Smooth muscle cell (in vitro differentiated cells): ENCODE measurements around the gene SPRR2A. TPM values are rescaled to one million over a fixed set of nuclear protein-coding genes. Genes with fewer than 3 reads are reported as not detected.

Experiments
- DNase-seq: peaks from one replicate; lab custom pipeline; 2025; ENCODE audit not compliant: unreplicated experiment; lab: John Stamatoyannopoulos, UW
- H2AFZ ChIP-seq: fragments of 200-600 bp; sonication (generic); 2 replicates; pipeline ENCODE4 v1.6.0; 2016; ENCODE audit warnings: antibody characterized with exemption, low read depth, mild to moderate bottlenecking
- H3F3A ChIP-seq: fragments of 200-600 bp; sonication (generic); 2 replicates; pipeline ENCODE4 v1.6.0; 2017; ENCODE audit warnings: antibody characterized with exemption, low read depth
- H3K27ac ChIP-seq: fragments of 200-600 bp; sonication (generic); 2 replicates; pipeline ENCODE4 v1.5.1; 2016; ENCODE audit warnings: low read depth, mild to moderate bottlenecking
- H3K27me3 ChIP-seq: fragments of 200-600 bp; sonication (generic); 2 replicates; pipeline ENCODE4 v1.6.1; 2016; ENCODE audit warnings: low read depth, mild to moderate bottlenecking
- H3K36me3 ChIP-seq: fragments of 200-600 bp; sonication (generic); 2 replicates; pipeline ENCODE4 v1.5.1; 2016; ENCODE audit warnings: low read depth
- H3K4me1 ChIP-seq: fragments of 200-600 bp; sonication (generic); 2 replicates; pipeline ENCODE4 v1.5.1; 2016; ENCODE audit warnings: low read depth
- H3K4me2 ChIP-seq: fragments of 200-600 bp; sonication (generic); 2 replicates; pipeline ENCODE4 v1.6.0; 2016; ENCODE audit warnings: mild to moderate bottlenecking
- H3K4me3 ChIP-seq: fragments of 200-600 bp; sonication (generic); 2 replicates; pipeline ENCODE4 v1.5.1; 2016; ENCODE audit warnings: mild to moderate bottlenecking
- H3K79me2 ChIP-seq: fragments of 200-600 bp; sonication (generic); 2 replicates; pipeline ENCODE4 v1.6.0; 2016; ENCODE audit warnings: low read depth, mild to moderate bottlenecking
- H3K9ac ChIP-seq: fragments of 200-600 bp; sonication (generic); 2 replicates; pipeline ENCODE4 v1.6.0; 2016; ENCODE audit warnings: low read depth
- H3K9me3 ChIP-seq: fragments of 200-600 bp; sonication (generic); replicated peaks from 2 replicates; pipeline ENCODE4 v1.5.1; 2016; ENCODE audit warnings: low read depth
- H4K20me1 ChIP-seq: fragments of 200-600 bp; sonication (generic); 2 replicates; pipeline ENCODE4 v1.6.0; 2016; ENCODE audit warnings: low read depth
- CTCF ChIP-seq: fragments of 200-600 bp; sonication (generic); IDR thresholded peaks from 2 replicates; pipeline ENCODE4 v1.5.1; 2017; ENCODE audit warnings: borderline replicate concordance, mild to moderate bottlenecking, antibody characterized with exemption; ENCODE audit not compliant: insufficient read depth, poor library complexity, severe bottlenecking
- WGBS: methylation state at CpG from one replicate; pipeline ENCODE4 v1.1.7; 2016; ENCODE audit warnings: low lambda C conversion rate; 5-methylcytosine and 5-hydroxymethylcytosine counted together
- polyA plus RNA-seq: library from polyadenylated mRNA; unstranded; fragments of >200 nt; fragmentation: Nextera tagmentation; extraction: Ambion mirVana; gene quantifications from 2 replicates; pipeline ENCODE4 v1.2.1, GENCODE V29; 2016
- total RNA-seq: library from RNA; depleted of rRNA; stranded (reverse); fragments of >200 nt; gene quantifications from 2 replicates; pipeline ENCODE4 v1.2.3, GENCODE V29; 2014

The SPRR2A gene
- total RNA-seq, result not detected in 2 replicates
- 0.45 and 1.5 TPM in 2 replicates for polyA plus RNA-seq

GRCh38 chr1:153057375-153057774, at the start of gene SPRR2A:
Gene SPRR2A, minus strand, starts transcription at chr1:153057512. Its CDS starts 777 bp downstream, at chr1:153056735.
- Histone ChIP-seq H3K9ac (no peak within 1 kb of the TSS), H3K4me1 (no peaks in the 10 kb centered on the region), H3K36me3 (no peaks in the 10 kb centered on the region), H2AFZ (no peak within 1 kb of the TSS), H3K9me3 (peaks cover 3% of the 10 kb centered on the region), H4K20me1 (no peaks in the 10 kb centered on the region), H3K27ac (no peak within 1 kb of the TSS), H3K4me3 (no peak within 1 kb of the TSS), H3K27me3 (no peaks in the 10 kb centered on the region), H3K79me2 (no peaks in the 10 kb centered on the region), H3K4me2 (no peak within 1 kb of the TSS), H3F3A (no peaks in the 10 kb centered on the region)
- no peak for TF ChIP-seq CTCF
- DNase-seq, result no peak
- WGBS, result 57% methylated on average over 2 of the region's 2 CpGs

GRCh38 chr1:153100245-153100644, 42.9 kb upstream of the SPRR2A start:
- H3F3A ChIP-seq, result no peaks in the 10 kb centered on the region
- no peaks in the 10 kb centered on the region for H4K20me1 ChIP-seq
- H2AFZ ChIP-seq, result no peak overlapping the region
- TF ChIP-seq CTCF, result no peak
- H3K9ac ChIP-seq, result no peak overlapping the region
- H3K79me2 ChIP-seq, result no peaks in the 10 kb centered on the region
- H3K9me3 ChIP-seq, result no peaks in the 10 kb centered on the region
- H3K27ac ChIP-seq, result peak overlapping the region; percentile 12
- H3K4me2 ChIP-seq, result no peak overlapping the region
- DNase-seq, result no peak
- no peaks in the 10 kb centered on the region for H3K36me3 ChIP-seq
- 73% methylated on average over 5 of the region's 5 CpGs for WGBS
- H3K4me1 ChIP-seq, result no peaks in the 10 kb centered on the region
- H3K4me3 ChIP-seq, result no peak overlapping the region
- H3K27me3 ChIP-seq, result no peaks in the 10 kb centered on the region

GRCh38 chr1:153099461-153100045, 42.2 kb upstream of the SPRR2A start:
- no peaks in the 10 kb centered on the region for H3K4me1 ChIP-seq
- H3K4me2 ChIP-seq, result no peak overlapping the region
- H3K4me3 ChIP-seq, result no peak overlapping the region
- 80% methylated on average over 9 of the region's 9 CpGs for WGBS
- no peaks in the 10 kb centered on the region for H3K27me3 ChIP-seq
- no peak overlapping the region for H3K9ac ChIP-seq
- H3F3A ChIP-seq, result no peaks in the 10 kb centered on the region
- no peak for DNase-seq
- H3K27ac ChIP-seq, result peak overlapping the region; percentile 12
- H3K36me3 ChIP-seq, result no peaks in the 10 kb centered on the region
- H2AFZ ChIP-seq, result no peak overlapping the region
- no peaks in the 10 kb centered on the region for H3K9me3 ChIP-seq
- no peak for TF ChIP-seq CTCF
- no peaks in the 10 kb centered on the region for H3K79me2 ChIP-seq
- H4K20me1 ChIP-seq, result no peaks in the 10 kb centered on the region

- Histone ChIP-seq H2AFZ (no peak overlapping the region), H4K20me1 (no peaks in the 10 kb centered on the region), H3K4me2 (no peak overlapping the region), H3K27me3 (no peaks in the 10 kb centered on the region), H3F3A (no peaks in the 10 kb centered on the region), H3K27ac (no peak overlapping the region), H3K9me3 (no peaks in the 10 kb centered on the region), H3K9ac (no peak overlapping the region), H3K4me1 (no peaks in the 10 kb centered on the region), H3K4me3 (no peak overlapping the region), H3K36me3 (no peaks in the 10 kb centered on the region), H3K79me2 (no peaks in the 10 kb centered on the region)
- DNase-seq, result no peak
- no peak for TF ChIP-seq CTCF
These were observed 38.5 kb upstream of the SPRR2A start for GRCh38 chr1:153095764-153096163.
